Hindlimb muscle (tissue), 1 donor: ENCODE results near the gene GRIN1. TPM values are rescaled to one million over a fixed set of nuclear protein-coding genes. Genes with fewer than 3 reads are reported as not detected.

ENCODE experiments used
- DNase-seq: peaks from one replicate; pipeline ENCODE4 v3.0.0-alpha.2; 2013
- polyA plus RNA-seq: library from polyadenylated mRNA; unstranded; fragments of 120-200 nt; gene quantifications from one replicate; pipeline ENCODE4 v1.2.1, GENCODE V29; 2013; ENCODE audit not compliant: insufficient read length

Gene GRIN1
- polyA plus RNA-seq, 1 donor: not detected

DNA sequence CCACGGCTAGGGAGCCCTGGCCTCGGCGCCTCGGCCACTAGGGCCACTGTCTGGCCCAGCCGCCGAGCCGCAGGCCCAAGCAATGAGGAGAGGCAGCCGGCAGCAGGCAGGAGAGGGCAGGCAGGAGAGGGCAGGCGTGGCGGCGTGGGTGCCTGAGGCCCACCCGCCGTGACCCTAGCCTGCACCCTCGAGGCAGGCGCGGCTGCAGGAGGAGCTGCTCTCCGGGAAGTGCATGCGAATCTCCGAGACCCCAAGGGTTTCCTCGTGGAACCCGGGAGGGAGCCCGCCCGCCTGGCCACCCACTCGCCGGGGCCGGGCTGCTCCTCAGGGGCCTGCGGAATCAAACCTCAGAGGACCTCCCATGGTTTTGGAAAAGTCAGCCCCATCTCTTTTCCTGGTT is 9.3 kb downstream of the GRIN1 start:
- no peak for DNase-seq

DNA sequence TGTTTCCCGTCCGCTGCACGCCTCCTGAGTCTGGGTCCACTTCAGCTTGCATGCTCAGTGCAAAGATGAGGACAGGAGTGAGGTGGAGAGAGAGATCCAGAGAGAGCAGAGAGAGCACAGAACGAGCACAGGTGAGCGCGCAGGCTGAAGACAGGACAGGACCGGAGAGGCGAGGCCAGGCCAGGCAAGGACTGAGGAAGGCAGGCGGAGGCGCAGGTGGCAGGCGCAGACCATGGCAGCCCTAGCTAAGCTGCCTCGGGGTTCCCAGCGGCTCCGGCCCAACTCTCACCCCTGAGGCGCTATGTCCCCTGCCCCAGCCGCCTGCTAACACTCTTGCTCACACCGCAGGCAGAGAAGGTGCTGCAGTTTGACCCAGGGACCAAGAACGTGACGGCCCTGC is 9.7 kb downstream of the GRIN1 start:
- no peak for DNase-seq

DNA sequence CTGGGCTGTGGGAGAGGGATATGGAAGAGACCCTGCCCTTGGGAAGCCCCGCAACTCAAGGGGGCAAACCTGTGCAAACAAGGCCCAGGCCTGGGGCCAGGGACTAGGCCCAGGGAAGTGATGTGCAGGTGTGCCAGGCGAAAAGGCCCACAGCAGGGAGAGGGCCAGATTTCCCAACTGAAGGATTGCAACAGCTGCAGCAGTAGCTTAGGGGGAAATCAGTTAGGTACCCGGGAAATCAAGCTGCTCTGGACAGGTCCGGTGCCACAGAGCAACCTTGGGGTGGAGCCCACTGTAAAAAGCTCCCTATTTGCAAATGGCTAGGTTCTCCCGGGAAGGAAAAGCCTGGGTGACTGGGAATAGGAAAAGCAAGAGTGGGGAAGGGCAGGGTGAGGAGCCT is 10.4 kb downstream of the GRIN1 start:
- no peak for DNase-seq

DNA sequence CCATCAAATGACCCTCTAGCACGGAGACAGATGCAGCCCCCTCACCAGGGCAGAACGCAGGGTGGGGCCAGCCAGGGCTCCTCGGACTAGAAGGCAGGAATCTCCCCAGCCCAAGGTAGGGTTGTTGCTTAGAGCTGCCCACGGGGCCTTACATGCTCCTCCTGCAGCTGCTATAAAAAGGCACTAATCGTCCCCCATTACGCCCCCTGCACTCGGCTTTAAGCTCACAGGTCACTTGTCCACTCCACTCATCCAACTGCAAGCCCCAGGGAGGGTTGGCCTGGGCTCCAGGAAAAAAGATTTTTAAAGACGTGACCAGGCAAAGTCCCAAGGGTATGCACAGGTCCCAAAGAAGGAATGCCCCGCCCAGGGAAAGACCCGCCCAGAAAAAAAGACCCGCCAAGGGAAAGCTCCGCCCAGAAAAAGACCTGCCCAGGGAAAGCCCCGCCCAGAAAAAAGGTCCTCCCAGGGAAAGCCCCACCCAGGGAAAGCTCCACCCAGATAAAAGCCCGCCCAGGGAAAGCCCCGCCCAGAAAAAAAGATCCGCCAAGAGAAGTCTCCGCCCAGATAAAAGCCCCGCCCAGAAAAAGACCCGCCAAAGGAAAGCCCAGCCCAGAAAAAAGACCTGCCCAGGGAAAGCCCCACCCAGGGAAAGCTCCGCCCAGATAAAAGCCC is 11.1 kb downstream of the GRIN1 start:
- no peak for DNase-seq

DNA sequence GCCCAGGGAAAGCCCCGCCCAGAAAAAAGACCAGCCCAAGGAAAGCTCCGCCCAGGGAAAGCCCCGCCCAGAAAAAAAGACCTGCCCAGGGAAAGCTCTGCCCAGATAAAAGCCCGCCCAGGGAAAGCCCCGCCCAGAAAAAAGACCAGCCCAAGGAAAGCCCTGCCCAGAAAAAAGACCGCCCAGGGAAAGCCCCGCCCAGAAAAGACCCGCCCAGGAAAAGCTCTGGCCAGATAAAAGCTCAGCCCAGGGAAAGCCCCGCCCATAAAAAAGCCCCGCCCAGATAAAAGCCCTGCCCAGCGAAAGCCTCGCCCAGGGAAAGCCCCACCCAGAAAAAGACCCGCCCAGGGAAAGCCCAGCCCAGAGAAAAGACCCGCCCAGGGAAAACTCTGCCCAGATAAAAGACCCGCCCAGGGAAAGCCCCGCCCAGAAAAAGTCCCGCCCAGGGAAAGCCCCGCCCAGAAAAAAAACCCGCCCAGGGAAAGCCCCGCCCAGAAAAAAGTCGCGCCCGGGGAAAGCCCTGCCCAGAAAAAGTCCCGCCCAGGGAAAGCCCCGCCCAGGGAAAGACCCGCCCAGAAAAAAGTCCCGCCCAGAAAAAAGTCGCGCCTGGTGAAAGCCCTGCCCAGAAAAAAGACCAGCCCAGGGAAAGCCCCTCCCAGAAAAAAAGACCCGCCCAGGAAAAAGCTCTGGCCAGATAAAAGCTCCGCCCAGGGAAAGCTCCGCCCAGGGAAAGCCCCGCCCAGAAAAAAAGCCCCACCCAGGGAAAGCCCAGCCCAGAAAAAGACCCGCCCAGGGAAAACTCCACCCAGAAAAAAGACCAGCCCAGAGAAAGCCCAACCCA is 11.9 kb downstream of the GRIN1 start:
- no peak for DNase-seq

DNA sequence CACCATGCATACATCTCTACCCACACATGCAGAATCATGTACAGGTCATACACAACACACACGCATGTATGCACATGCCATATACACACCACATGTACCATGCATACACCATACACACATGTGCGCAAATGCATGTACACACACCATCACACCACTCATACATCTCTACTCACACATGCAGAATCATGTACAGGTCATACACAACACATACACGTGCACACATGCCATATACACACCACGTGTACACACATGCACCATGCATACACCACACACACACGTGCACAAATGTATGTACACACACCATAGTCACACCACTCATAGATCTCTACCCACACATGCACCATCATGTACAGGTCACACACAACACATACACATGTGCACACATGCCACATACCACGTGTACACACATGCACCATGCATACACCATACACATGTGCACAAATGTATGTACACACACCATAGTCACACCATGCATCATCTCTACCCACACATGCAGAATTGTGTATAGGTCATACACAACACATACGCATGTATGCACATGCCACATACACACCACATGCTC is 14.0 kb downstream of the GRIN1 start:
- no peak for DNase-seq

DNA sequence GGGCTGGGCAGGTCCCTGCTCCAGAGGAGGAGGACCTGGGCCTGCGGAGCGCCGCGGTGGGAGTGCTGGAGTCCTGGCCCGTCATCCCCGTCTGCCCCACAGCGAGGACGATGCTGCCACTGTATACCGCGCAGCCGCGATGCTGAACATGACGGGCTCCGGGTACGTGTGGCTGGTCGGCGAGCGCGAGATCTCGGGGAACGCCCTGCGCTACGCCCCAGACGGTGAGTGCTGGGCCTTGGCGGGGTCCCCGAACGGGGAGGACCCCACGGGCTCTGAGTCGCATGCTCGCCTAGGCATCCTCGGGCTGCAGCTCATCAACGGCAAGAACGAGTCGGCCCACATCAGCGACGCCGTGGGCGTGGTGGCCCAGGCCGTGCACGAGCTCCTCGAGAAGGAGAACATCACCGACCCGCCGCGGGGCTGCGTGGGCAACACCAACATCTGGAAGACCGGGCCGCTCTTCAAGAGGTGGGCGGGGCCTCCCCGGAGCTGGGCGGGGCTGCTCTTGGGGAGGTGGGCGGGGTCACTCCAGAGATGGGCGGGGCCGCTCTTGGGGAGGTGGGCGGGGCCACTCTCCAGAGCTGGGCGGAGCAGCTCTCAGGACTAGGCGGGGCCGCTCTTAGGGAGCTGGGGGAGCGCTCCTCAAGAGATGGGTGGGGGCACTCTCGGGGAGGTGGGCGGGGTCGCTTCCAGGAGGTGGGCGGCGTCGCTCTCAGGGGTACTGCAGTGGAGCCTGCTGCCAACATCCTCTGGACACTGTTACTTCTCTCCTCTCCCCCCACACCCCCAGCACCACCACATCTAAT is 17.8 kb downstream of the GRIN1 start:
- DNase-seq: no peak

DNA sequence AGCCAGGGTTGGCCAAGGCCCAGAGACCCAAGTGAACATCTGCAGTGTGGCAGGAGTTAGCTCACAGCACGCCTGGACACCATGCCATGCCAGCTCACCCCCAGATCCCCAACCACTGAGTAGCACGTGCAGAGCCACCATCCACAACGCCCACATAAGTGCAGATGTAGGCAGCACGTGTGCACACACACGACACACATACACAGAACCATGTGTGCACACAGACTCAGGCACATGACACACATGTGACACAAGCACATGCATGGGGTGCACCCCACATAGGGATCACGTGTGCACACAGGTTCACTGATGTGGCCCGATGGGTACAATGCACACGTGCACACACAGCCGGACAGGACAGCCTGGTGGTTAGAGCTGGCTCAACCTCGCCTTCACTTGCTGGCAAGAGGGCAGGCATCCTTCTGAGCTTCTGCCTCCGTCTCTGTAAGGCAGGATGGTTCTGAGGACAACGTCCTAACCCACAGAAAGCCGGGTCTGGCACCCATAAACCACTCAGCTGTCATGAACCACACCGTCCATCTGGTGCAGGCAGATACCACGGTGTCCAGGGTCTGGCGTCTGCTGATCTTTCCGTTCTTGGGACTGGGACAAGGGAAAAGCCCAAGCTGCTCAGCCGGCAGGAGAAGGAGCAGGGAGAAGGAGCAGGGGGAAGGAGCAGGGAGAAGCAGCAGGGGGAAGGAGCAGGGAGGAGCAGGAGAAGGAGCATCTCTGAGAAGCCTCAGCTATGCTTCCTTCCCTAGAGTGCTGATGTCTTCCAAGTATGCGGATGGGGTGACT is 18.9 kb downstream of the GRIN1 start:
- no peak for DNase-seq

DNA sequence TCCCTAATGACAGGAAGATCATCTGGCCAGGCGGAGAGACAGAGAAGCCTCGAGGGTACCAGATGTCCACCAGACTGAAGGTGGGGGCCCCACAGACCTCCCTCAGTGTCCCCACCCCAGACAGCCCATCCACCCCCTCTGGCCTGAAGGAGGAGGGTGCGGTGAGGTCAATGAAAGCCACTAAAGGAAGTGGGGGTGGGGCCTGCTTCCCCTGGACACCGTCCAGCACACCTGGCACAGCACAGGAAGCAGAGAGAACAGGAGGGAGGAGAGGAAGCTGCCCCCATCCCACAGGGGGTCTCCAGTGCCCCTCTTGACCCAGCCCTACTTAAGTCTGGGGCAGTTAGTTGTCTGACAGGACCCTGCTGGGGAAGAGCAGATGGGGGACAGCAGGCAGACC is 19.7 kb downstream of the GRIN1 start:
- no peak for DNase-seq

DNA sequence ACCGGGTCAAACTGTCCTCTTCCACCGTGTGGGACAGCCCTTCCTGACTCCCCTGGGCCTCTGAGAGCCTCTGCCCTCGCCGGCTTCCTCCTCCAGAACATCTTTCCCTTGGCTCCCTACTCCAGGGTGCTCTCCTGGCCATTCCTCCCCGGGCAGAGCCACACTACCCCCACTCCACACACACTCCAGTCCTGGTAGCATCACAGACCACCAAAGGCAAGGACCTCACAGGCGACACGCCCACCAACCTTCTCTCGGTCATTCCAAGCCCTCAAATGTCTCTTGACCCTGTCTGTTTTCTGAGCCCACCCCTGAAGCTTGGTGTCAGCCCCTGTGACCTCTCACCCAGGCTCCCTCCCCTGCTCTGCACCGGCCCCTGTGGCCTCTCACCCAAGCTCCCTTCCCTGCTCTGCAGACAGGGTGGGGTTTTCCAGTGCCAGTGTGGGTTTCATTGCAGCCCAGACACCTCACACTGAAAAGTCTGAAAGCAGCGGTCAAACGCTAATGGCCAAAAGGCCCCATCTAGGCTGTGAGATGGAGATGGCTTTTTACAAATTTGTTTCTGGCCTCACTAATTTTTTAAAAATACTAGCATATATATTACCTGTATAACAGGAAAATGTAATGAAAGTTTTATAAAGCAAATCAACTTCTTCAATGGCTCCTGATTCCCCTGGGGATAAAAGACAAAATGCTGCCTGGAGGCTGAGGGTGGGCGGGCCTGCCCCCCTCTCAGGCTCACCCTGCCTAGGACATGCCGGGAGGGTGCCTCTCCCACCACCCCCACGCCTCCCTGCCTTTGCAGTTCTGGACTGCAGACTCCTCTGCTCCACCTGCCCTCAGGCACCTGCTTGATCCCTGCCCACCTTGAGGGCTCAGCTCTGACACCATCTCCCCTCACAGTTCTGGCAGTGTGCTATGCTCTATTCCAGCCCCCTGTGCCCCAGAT is 20.4 kb downstream of the GRIN1 start:
- DNase-seq: no peak

DNA sequence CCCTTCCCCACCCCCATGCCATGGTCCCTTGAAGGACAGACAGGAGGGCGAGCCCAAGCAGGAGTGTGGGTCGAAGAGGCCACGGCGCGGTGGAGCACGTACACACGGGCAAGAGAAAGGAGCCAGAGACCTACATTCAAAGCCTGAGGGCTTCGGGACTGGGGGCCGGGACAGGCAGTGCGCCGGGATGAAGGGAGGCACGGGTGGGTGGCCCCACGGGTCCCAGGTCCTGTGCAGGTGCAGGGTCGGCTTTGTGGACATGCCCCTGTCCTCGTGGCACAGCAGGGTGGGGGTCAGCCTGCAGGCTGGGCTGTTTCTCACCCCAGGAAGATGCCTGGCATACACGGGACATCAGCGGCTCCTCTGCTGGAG is 21.1 kb downstream of the GRIN1 start:
- no peak for DNase-seq

DNA sequence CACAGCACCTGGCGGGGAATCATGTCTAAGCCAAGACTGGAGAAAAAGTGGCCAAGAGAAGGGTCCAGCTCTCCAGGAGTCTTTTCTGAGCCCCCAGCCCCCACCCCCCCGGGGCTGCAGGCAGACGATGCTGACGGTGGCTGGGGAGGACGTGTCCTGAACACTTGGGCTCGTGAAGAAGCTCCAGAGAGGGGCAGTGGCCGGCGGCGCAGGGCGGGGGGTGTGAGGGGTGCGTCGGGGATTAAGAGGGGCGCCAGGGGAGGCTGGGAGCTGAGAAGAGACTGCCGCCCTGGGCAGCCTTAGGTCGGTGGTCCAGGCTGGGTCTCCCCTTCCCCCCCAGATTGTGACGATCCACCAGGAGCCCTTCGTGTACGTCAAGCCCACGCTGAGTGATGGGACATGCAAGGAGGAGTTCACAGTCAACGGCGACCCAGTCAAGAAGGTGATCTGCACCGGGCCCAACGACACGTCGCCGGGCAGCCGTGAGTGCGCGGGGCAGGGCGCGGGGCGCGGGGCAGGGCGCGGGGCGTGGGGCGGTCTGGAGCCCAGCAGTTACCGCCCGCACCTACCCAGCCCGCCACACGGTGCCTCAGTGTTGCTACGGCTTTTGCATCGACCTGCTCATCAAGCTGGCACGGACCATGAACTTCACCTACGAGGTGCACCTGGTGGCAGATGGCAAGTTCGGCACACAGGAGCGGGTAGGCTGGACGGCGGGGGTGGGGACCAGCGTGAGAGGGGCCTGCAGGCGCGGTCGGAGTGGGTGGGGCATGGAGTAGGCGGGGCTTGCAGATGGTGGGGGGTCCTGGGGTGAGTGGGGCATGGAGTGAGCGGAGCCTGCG is 22.0 kb downstream of the GRIN1 start:
- DNase-seq: no peak

DNA sequence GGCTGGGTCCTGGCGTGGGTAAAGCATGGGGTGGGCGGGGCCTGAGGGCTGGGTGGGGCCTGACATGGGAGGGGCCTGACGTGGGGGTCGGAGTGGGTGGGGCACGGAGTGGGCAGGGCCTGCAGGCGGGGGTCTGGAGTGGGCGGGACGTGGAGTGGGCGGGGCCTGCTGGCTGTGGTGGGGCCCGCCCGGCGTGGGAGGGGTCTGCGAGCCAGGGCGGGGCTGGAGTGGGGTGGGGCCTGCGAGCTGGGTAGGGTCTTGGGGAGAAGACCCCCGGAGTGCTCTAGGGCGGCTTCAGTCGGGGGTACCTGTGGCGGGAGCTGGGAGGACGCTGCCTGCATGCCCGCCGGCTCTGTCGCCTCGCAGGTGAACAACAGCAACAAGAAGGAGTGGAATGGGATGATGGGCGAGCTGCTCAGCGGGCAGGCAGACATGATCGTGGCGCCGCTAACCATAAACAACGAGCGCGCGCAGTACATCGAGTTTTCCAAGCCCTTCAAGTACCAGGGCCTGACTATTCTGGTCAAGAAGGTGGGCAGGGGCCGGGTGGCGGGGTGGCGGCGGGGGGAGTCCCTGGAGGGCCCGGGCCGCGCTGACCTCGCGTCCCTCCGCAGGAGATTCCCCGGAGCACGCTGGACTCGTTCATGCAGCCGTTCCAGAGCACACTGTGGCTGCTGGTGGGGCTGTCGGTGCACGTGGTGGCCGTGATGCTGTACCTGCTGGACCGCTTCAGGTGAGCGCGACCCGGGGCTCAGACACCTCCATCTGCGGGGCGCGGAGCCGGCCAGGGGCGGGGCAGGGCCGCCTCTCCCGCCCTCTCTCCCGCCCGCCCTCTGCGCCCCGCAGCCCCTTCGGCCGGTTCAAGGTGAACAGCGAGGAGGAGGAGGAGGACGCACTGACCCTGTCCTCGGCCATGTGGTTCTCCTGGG is 22.9 kb downstream of the GRIN1 start:
- no peak for DNase-seq

DNA sequence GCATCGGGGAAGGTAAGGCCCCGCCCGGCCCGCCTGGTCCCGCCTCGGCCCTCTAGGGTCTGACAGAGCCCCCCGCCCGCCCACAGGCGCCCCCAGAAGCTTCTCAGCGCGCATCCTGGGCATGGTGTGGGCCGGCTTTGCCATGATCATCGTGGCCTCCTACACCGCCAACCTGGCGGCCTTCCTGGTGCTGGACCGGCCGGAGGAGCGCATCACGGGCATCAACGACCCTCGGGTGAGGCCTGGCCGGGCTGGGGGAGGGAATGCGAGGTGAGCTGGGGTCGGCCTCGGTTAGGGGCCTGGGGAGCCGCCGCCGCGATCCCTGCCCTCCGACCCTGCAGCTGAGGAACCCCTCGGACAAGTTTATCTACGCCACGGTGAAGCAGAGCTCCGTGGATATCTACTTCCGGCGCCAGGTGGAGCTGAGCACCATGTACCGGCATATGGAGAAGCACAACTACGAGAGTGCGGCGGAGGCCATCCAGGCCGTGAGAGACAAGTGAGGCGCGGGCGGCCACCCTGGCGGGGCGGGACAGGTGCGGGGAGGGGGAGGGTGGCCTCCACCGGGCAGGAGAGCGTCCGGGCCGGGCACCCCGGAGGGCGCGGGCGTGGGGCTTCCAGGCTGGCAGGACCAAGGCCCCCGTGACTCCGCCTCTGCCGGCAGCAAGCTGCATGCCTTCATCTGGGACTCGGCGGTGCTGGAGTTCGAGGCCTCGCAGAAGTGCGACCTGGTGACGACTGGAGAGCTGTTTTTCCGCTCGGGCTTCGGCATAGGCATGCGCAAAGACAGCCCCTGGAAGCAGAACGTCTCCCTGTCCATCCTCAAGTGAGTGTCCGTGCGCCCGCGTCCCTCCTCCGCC is 23.8 kb downstream of the GRIN1 start:
- no peak for DNase-seq

DNA sequence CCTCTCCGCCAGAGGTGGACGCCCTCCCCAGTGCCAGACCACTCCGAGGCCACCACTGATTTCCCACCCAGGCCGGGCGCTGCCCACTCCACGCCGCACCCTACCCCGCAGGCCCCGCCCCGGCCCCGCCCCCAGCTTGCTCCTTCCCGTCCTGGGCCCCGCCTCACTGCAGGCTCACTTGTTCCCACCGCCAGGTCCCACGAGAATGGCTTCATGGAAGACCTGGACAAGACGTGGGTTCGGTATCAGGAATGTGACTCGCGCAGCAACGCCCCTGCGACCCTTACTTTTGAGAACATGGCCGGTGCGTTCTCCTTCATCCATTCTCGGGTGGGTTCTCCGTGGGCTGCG is 24.4 kb downstream of the GRIN1 start:
- DNase-seq: no peak

DNA sequence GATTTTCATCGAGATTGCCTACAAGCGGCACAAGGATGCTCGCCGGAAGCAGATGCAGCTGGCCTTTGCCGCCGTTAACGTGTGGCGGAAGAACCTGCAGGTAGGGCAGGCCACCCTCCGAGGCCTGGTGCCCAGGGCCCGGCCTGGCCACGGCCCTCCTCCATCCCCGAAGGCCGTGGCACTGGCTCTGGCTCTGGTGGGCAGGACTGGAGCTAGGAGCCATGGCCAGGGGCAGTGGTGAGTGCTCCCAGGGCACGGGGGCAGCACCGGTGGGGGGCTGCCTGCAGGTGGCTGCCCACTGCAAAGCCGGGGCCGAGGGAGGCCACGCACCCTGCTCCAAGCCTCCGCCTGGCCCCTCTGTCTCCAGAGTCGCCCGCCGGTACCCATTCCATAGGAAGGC is 24.9 kb downstream of the GRIN1 start:
- no peak for DNase-seq

DNA sequence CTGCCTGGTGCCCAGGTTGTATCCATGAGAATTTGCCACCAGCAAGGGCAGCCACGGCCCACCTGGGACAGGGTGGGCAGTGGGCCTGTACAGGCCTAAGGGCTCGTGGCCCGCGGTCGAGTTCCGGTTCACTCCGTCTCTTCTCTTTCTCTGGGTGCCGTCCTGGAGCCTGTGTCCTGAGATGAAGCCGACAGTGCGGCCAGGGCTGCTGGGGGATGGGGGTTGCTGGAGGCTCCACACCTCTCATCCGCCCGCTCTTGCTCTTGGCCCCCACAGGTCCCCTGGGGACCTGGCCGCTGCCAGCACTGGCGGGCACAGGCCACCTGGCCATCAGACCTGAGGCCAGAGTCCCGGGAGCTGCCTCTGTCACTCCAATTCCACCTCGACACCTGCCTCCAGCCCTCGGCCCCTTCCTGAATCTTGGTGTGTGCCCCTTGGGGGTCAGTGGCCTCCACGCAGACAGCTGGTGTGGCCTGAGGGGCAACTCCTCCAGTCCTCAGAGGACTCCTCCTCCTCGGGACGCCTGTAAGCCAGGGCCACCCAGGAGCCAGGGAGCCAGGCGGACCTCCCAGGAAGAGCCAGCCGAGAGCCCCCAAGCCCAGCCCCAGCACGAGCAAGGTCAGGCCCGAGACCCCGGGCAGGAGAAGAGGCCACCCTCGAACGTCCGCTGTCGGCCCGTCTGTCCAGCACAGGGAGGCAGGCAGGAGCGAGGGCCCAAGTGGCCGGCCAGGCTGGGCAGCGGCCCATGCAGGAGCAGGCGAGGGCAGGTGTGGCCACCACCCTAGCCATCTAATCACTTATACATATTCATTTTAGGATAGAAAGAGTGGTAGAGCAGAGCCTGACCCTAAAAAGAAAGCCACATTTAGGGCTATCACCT is 25.7 kb downstream of the GRIN1 start:
- DNase-seq: no peak
